Esophagus squamous epithelium (tissue), 5 donors: ENCODE measurements around the gene HTR6. TPM values are rescaled to one million over a fixed set of nuclear protein-coding genes. Genes with fewer than 3 reads are reported as not detected.

ENCODE experiments used
- DNase-seq: peaks from one replicate; lab custom pipeline; 2025; lab: John Stamatoyannopoulos, UW
- H3K27ac ChIP-seq, 4 donors: fragments of 200-600 bp; sonication (generic); one replicate each; pipeline ENCODE4 v1.5.1; 2016 to 2019; ENCODE audit warnings: mild to moderate bottlenecking in 1 of 4
- H3K27me3 ChIP-seq, 4 donors: fragments of 200-600 bp; sonication (generic); 1 replicate in 3 of 4; 2 replicates in 1 of 4; pipeline versions ENCODE4 v1.5.1 to v1.6.0; 2017 to 2021; ENCODE audit warnings: antibody characterized with exemption in 1 of 4
- H3K36me3 ChIP-seq, 3 donors: fragments of 200-600 bp; sonication (generic); one replicate each; pipeline ENCODE4 v1.5.1; 2016 to 2019
- H3K4me1 ChIP-seq, 3 donors: fragments of 200-600 bp; sonication (generic); one replicate each; pipeline ENCODE4 v1.5.1; 2017 to 2019
- H3K4me3 ChIP-seq, 4 donors: fragments of 200-600 bp; sonication (generic); 1 replicate in 3 of 4; 2 replicates in 1 of 4; pipeline ENCODE4 v1.5.1; 2016 to 2019; ENCODE audit warnings: mild to moderate bottlenecking in 2 of 4, moderate library complexity in 1 of 4
- H3K9me3 ChIP-seq, 3 donors: fragments of 200-600 bp; sonication (generic); one replicate each; pipeline ENCODE4 v1.5.1; 2016 to 2019
- CTCF ChIP-seq, 6 experiments: fragments of 450-650 bp in 4 of 6; fragments of 200-600 bp in 2 of 6; sonication (generic) in 2 of 6; IDR thresholded peaks; one replicate each; pipeline ENCODE4 v1.5.1; 2016 to 2019; ENCODE audit warnings: antibody characterized with exemption in 6 of 6, mild to moderate bottlenecking in 4 of 6, moderate library complexity in 4 of 6
- POLR2A ChIP-seq, 4 donors: fragments of 450-650 bp; IDR thresholded peaks; one replicate each; pipeline ENCODE4 v1.6.1; 2017; ENCODE audit warnings: antibody characterized with exemption in 4 of 4, mild to moderate bottlenecking in 4 of 4, moderate library complexity in 3 of 4
- WGBS, 2 donors: methylation state at CpG; one replicate each; pipeline ENCODE4 v1.1.5; 2018; 5-methylcytosine and 5-hydroxymethylcytosine counted together
- intact Hi-C: fragments of 100-400 bp; cut with DNase I; formaldehyde crosslinking; loops from one replicate; pipeline ENCODE4 v1.15.0; 2022
- total RNA-seq, 4 donors: library from RNA; depleted of rRNA; stranded (reverse); fragments of >200 nt; gene quantifications; one replicate each; pipeline ENCODE4 v1.1.0, GENCODE V29; 2016
- donor health status: DM: yes; HTN: yes; CAD: no.

The HTR6 gene
- total RNA-seq, 4 donors from 2014 or later = not detected

DNA sequence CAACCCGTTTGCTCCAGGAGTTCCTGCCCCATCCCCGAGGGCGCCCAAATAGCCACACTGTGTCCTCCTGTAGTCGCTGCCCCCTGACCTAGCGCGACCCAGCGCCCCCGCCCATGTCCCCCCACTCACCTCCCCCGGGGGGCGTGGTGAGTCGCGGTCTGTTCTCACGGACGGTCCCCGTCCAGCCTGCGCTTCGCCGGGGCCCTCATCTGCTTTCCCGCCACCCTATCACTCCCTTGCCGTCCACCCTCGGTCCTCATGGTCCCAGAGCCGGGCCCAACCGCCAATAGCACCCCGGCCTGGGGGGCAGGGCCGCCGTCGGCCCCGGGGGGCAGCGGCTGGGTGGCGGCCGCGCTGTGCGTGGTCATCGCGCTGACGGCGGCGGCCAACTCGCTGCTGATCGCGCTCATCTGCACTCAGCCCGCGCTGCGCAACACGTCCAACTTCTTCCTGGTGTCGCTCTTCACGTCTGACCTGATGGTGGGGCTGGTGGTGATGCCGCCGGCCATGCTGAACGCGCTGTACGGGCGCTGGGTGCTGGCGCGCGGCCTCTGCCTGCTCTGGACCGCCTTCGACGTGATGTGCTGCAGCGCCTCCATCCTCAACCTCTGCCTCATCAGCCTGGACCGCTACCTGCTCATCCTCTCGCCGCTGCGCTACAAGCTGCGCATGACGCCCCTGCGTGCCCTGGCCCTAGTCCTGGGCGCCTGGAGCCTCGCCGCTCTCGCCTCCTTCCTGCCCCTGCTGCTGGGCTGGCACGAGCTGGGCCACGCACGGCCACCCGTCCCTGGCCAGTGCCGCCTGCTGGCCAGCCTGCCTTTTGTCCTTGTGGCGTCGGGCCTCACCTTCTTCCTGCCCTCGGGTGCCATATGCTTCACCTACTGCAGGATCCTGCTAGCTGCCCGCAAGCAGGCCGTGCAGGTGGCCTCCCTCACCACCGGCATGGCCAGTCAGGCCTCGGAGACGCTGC lies 1.1 kb downstream of the HTR6 start:
- WGBS, 2 donors = 39 to 60% methylated on average over 12 to 18 of the region's 84 CpGs
- no peak for DNase-seq
- no peaks in the 10 kb centered on the region for H3K36me3 ChIP-seq
- H3K4me3 ChIP-seq = peak overlapping the region in 2 of 4 donors; percentile 42 to 62
- no peaks in the 10 kb centered on the region for H3K9me3 ChIP-seq
- intact Hi-C loops = no loop called here
- peaks cover 5 to 20% (median 16%) of the 10 kb centered on the region in 3 donors for H3K4me1 ChIP-seq
- peaks cover 9 to 85% (median 13%) of the 10 kb centered on the region in 4 donors for H3K27me3 ChIP-seq
- no peak for TF ChIP-seq POLR2A (IDR thresholded peaks at IDR 0.05)
- no peak for TF ChIP-seq CTCF (IDR thresholded peaks at IDR 0.05)
- H3K27ac ChIP-seq = no peak overlapping the region

- Histone ChIP-seq H3K9me3 (no peaks in the 10 kb centered on the region), H3K36me3 (no peaks in the 10 kb centered on the region), H3K27me3 (peaks cover 9 to 84% (median 11%) of the 10 kb centered on the region in 4 donors), H3K4me1 (peaks cover 5 to 19% (median 16%) of the 10 kb centered on the region in 3 donors), H3K4me3 (no peak overlapping the region), H3K27ac (no peak overlapping the region)
- WGBS, 2 donors = 36 to 79% methylated on average over 3 to 8 of the region's 8 CpGs
- intact Hi-C loops = no loop called here
- DNase-seq = no peak
- TF ChIP-seq CTCF (IDR thresholded peaks at IDR 0.05) (no peak), POLR2A (IDR thresholded peaks at IDR 0.05) (no peak)
These were observed 4.2 kb downstream of the HTR6 start for GRCh38 chr1:19668888-19669287.

- Histone ChIP-seq H3K27ac (no peak overlapping the region), H3K9me3 (no peaks in the 10 kb centered on the region), H3K4me1 (peaks cover 0 to 2% (median 1%) of the 10 kb centered on the region in 3 donors), H3K4me3 (no peak overlapping the region), H3K27me3 (peaks cover 0 to 79% (median 2%) of the 10 kb centered on the region in 4 donors), H3K36me3 (no peaks in the 10 kb centered on the region)
- 46 to 71% methylated on average over 1 to 4 of the region's 4 CpGs for WGBS, 2 donors
- no peak for DNase-seq
- TF ChIP-seq POLR2A (IDR thresholded peaks at IDR 0.05) (no peak), CTCF (IDR thresholded peaks at IDR 0.05) (no peak)
- intact Hi-C loops = no loop called here
These were observed 6.1 kb downstream of the HTR6 start for GRCh38 chr1:19670787-19671186.

DNA sequence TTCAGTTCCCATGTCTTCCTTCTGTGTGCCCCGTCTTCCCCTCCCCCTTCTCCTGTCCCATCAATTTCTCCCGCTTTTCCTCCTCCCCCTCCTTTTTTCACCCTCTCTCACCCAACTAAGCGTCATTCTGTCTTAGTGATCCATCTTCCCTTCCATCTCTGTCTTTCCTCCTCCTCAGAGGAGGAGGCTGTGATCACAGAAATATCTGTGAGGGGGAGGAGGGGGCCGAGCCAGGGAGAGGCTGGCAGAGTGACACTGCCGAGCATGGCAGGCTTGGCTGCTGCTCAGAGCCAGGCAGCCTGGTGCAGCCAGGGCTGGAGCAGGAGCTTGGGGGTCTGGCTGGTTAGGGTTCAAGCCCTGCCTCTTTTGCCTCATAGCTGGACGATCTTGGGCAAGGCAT lies 7.6 kb downstream of the HTR6 start:
- no peak for TF ChIP-seq CTCF (IDR thresholded peaks at IDR 0.05)
- no peak for TF ChIP-seq POLR2A (IDR thresholded peaks at IDR 0.05)
- Histone ChIP-seq H3K4me3 (no peak overlapping the region), H3K27me3 (peaks cover 0 to 71% (median 0%) of the 10 kb centered on the region in 4 donors), H3K9me3 (no peaks in the 10 kb centered on the region), H3K27ac (no peak overlapping the region), H3K4me1 (no peaks in the 10 kb centered on the region), H3K36me3 (no peaks in the 10 kb centered on the region)
- WGBS, 2 donors = 26 to 40% methylated on average over 3 to 6 of the region's 6 CpGs
- no peak for DNase-seq
- intact Hi-C loops = no loop called here

- no peak for TF ChIP-seq CTCF (IDR thresholded peaks at IDR 0.05)
- TF ChIP-seq POLR2A (IDR thresholded peaks at IDR 0.05) = no peak
- intact Hi-C loops = no loop called here
- no peak for DNase-seq
- no peak overlapping the region for H3K4me3 ChIP-seq
- no peaks in the 10 kb centered on the region for H3K9me3 ChIP-seq
- H3K27ac ChIP-seq = no peak overlapping the region
- WGBS, 2 donors = 47 to 100% methylated on average over 1 to 5 of the region's 5 CpGs
- no peaks in the 10 kb centered on the region for H3K36me3 ChIP-seq
- peaks cover 0 to 39% (median 0%) of the 10 kb centered on the region in 4 donors for H3K27me3 ChIP-seq
- H3K4me1 ChIP-seq = no peaks in the 10 kb centered on the region
These were observed 11.1 kb downstream of the HTR6 start for GRCh38 chr1:19675797-19676196.
